Endothelial cell of umbilical vein (primary cell): ENCODE measurements around the gene ARL2BP. TPM values are rescaled to one million over a fixed set of nuclear protein-coding genes. Genes with fewer than 3 reads are reported as not detected.

Source experiments
- BruUV-seq: library from RNA; stranded (reverse); fragments of 400-500 nt; replicated peaks from 2 replicates; lab custom pipeline; 2021; lab: Mats Ljungman, UMichigan
- CTCF ChIA-PET: fragments of 300-600, 350-600 bp; sonication (Branson Sonifier 250); formaldehyde crosslinking; loops from one replicate; lab custom pipeline; 2021; ENCODE audit warnings: antibody characterized with exemption, inconsistent platforms; lab: Charles Lee
- POLR2A ChIA-PET: fragments of 300-600, 350-600 bp; sonication (Branson Sonifier 250); formaldehyde crosslinking; loops from one replicate; lab custom pipeline; 2021; ENCODE audit warnings: antibody characterized with exemption, inconsistent platforms; lab: Charles Lee
- DNase-seq: peaks from one replicate; pipeline ENCODE4 v3.0.0-alpha.2; 2011; ENCODE audit warnings: low read depth, low spot score
- FAIRE-seq: peaks from 2 replicates; lab custom pipeline; 2011; peaks lifted over from hg19 to GRCh38; lab: Jason Lieb, UNC
- H2AFZ ChIP-seq: 2 replicates; pipeline ENCODE4 v1.6.0; 2012; ENCODE audit warnings: low read depth, low read length, control low read depth, inconsistent platforms
- H3K27ac ChIP-seq: 2 replicates; pipeline ENCODE4 v1.5.1; 2011; ENCODE audit warnings: low read depth, mild to moderate bottlenecking, control low read depth, low read length, moderate library complexity; ENCODE audit not compliant: insufficient read depth
- H3K27me3 ChIP-seq, 2 experiments: 2 replicates each; pipeline versions ENCODE4 v1.6.0 to v1.6.1; 2011; ENCODE audit warnings: low read length in 2 of 2, mixed read lengths in 1 of 2; ENCODE audit not compliant: control insufficient read depth in 2 of 2, insufficient read depth in 2 of 2
- H3K36me3 ChIP-seq, 2 experiments: 2 replicates in 1 of 2; 3 replicates in 1 of 2; pipeline ENCODE4 v1.5.1; 2011; ENCODE audit warnings: low read length in 2 of 2, mild to moderate bottlenecking in 1 of 2, moderate library complexity in 1 of 2; ENCODE audit not compliant: control insufficient read depth in 2 of 2, insufficient read depth in 2 of 2; ENCODE audit errors: extremely low read depth in 1 of 2
- H3K4me1 ChIP-seq: 3 replicates; pipeline ENCODE4 v1.5.1; 2011; ENCODE audit warnings: mild to moderate bottlenecking, low read length; ENCODE audit not compliant: control insufficient read depth, insufficient read depth; ENCODE audit errors: extremely low read depth
- H3K4me2 ChIP-seq: 2 replicates; pipeline ENCODE4 v1.6.1; 2011; ENCODE audit warnings: low read length, control low read depth, mixed read lengths; ENCODE audit not compliant: insufficient read depth
- H3K4me3 ChIP-seq, 3 experiments: fragments of 200-600 bp in 1 of 3; sonication (generic), shearing (Covaris generic) in 1 of 3; replicated peaks in 1 of 3; 2 replicates each; pipeline ENCODE4 v1.5.1; 2011 to 2016; ENCODE audit warnings: control low read depth in 3 of 3, low read length in 3 of 3, mild to moderate bottlenecking in 2 of 3, inconsistent platforms in 1 of 3, low read depth in 1 of 3, moderate library complexity in 1 of 3; ENCODE audit not compliant: insufficient read depth in 1 of 3
- H3K79me2 ChIP-seq: 2 replicates; pipeline ENCODE4 v1.6.0; 2012; ENCODE audit warnings: low read length, inconsistent platforms; ENCODE audit not compliant: control insufficient read depth, insufficient read depth
- H3K9ac ChIP-seq: replicated peaks from 2 replicates; pipeline ENCODE3; 2011; ENCODE audit warnings: low read length, control low read depth; ENCODE audit not compliant: insufficient read depth; ENCODE audit errors: extremely low read depth
- H3K9me1 ChIP-seq: replicated peaks from 3 replicates; pipeline ENCODE4 v1.6.0; 2011; ENCODE audit warnings: mild to moderate bottlenecking, low read length; ENCODE audit not compliant: control insufficient read depth, insufficient read depth; ENCODE audit errors: extremely low read depth
- H3K9me3 ChIP-seq: replicated peaks from 2 replicates; pipeline ENCODE4 v1.5.1; 2012; ENCODE audit warnings: low read length, inconsistent platforms; ENCODE audit not compliant: control insufficient read depth, insufficient read depth
- H4K20me1 ChIP-seq: replicated peaks from 2 replicates; pipeline ENCODE3; 2011; ENCODE audit warnings: mild to moderate bottlenecking, low read length; ENCODE audit not compliant: control insufficient read depth, insufficient read depth; ENCODE audit errors: extremely low read depth
- EZH2 ChIP-seq: IDR thresholded peaks from 2 replicates; pipeline ENCODE4 v1.6.1; 2012; ENCODE audit warnings: borderline replicate concordance, low read depth, mild to moderate bottlenecking, moderate library complexity, low read length, inconsistent platforms; ENCODE audit not compliant: severe bottlenecking
- FOS ChIP-seq: IDR thresholded peaks from 2 replicates; pipeline ENCODE4 v1.6.1; 2011; ENCODE audit warnings: mild to moderate bottlenecking, low read length, moderate library complexity, borderline replicate concordance; ENCODE audit not compliant: insufficient read depth
- JUN ChIP-seq: IDR thresholded peaks from 2 replicates; pipeline ENCODE4 v1.6.1; 2011; ENCODE audit warnings: borderline replicate concordance, low read depth; ENCODE audit not compliant: insufficient read length, insufficient read depth
- POLR2A ChIP-seq: IDR thresholded peaks from 2 replicates; pipeline ENCODE4 v1.6.1; 2012; ENCODE audit warnings: low read depth, mild to moderate bottlenecking, control low read depth, low read length
- POLR2AphosphoS5 ChIP-seq: IDR thresholded peaks from 2 replicates; pipeline ENCODE4 v1.6.1; 2012; ENCODE audit warnings: low read depth, mild to moderate bottlenecking, control low read depth, low read length, moderate library complexity; ENCODE audit not compliant: insufficient read depth
- dilution Hi-C: fragments of 300-500 bp; cut with MboI; formaldehyde crosslinking; loops from one replicate; pipeline ENCODE4 v1.15.0; 2019; ENCODE audit warnings: low sequenced_read_pairs; ENCODE audit not compliant: extremely low pct_ligation_motif_present
- intact Hi-C: fragments of 100-400 bp; cut with micrococcal nuclease; formaldehyde crosslinking; loops from one replicate; pipeline ENCODE4 v1.10.0; 2022
- polyA plus RNA-seq, 4 experiments: library from polyadenylated mRNA; depleted of rRNA in 3 of 4; stranded (reverse) in 3 of 4; unstranded in 1 of 4; fragments of >200 nt; gene quantifications; 2 replicates each; pipeline versions ENCODE4 v1.2.1 to v1.2.3, GENCODE V29; 2011 to 2012; ENCODE audit warnings: missing spikeins in 1 of 4
- total RNA-seq: library from RNA; stranded (reverse); gene quantifications from 2 replicates; pipeline ENCODE4 v1.2.3, GENCODE V29; 2021
- TF ChIP-seq, protein P1 (sequence below), 2 donors: IDR thresholded peaks; 1 replicate in 1 of 2; 2 replicates in 1 of 2; pipeline ENCODE4 v1.5.1; 2011; ENCODE audit warnings: low read length in 2 of 2, mild to moderate bottlenecking in 2 of 2, moderate library complexity in 2 of 2, control low read depth in 1 of 2, inconsistent platforms in 1 of 2, low read depth in 1 of 2; ENCODE audit not compliant: insufficient read depth in 1 of 2; ENCODE audit errors: extremely low read depth in 1 of 2
- TF ChIP-seq, protein P2 (sequence below): IDR thresholded peaks from 2 replicates; pipeline ENCODE4 v1.6.1; 2011; ENCODE audit not compliant: insufficient read depth, insufficient read length

Gene ARL2BP
- total and polyA plus RNA-seq, 2 donors (not counting 3 experiments of a cell fraction or from before 2014, with no cell fraction given), result 80.4 to 111 TPM

DNA sequence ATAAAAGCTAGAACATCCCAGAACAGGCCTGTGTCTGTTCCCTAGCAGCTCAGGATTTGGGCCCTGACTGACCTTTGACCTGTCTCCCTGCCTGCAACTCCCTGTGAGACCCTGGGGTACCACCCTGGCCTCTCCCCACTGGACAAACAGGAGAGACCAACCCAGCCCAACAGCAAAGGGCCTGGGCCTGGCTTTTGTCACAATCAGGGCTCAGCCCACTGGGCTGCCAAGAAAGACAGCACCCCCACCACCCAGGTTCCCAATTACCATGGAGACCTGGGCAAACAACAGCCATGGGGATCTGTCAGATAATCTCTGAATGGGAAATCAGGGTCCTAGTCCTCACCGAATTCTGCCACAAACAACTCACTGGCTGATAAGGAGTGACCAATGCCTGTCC lies 28.3 kb downstream of the ARL2BP start:
- Histone ChIP-seq H3K9me3 (no peaks in the 10 kb centered on the region), H3K36me3 (no peaks in the 10 kb centered on the region), H3K9ac (no peak overlapping the region), H3K9me1 (no peaks in the 10 kb centered on the region), H2AFZ (no peak overlapping the region), H3K4me1 (peaks cover 6% of the 10 kb centered on the region), H3K27me3 (no peaks in the 10 kb centered on the region), H3K4me3 (no peak overlapping the region), H4K20me1 (no peaks in the 10 kb centered on the region), H3K4me2 (no peak overlapping the region), H3K79me2 (no peaks in the 10 kb centered on the region), H3K27ac (no peak overlapping the region)
- dilution Hi-C loops (no loop called here), intact Hi-C loops (no loop called here)
- BruUV-seq, result no TSS peak
- POLR2A ChIA-PET, result interaction anchor here (0.6 kb wide), 1 partner anchor 82 kb away, joined by 5 read pairs; no protein-coding TSS in a partner anchor
- TF ChIP-seq EZH2, result no peak
- TF ChIP-seq JUN, result no peak
- TF ChIP-seq, protein P1, sequence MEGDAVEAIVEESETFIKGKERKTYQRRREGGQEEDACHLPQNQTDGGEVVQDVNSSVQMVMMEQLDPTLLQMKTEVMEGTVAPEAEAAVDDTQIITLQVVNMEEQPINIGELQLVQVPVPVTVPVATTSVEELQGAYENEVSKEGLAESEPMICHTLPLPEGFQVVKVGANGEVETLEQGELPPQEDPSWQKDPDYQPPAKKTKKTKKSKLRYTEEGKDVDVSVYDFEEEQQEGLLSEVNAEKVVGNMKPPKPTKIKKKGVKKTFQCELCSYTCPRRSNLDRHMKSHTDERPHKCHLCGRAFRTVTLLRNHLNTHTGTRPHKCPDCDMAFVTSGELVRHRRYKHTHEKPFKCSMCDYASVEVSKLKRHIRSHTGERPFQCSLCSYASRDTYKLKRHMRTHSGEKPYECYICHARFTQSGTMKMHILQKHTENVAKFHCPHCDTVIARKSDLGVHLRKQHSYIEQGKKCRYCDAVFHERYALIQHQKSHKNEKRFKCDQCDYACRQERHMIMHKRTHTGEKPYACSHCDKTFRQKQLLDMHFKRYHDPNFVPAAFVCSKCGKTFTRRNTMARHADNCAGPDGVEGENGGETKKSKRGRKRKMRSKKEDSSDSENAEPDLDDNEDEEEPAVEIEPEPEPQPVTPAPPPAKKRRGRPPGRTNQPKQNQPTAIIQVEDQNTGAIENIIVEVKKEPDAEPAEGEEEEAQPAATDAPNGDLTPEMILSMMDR (IDR thresholded peaks at IDR 0.05; ENCODE audit: extremely low read depth in 1 of 2, insufficient read depth in 1 of 2, low read depth in 1 of 2, low read length in 2 of 2), result no peak
- no peak for TF ChIP-seq POLR2AphosphoS5
- no peak for TF ChIP-seq POLR2A
- TF ChIP-seq, protein P2, sequence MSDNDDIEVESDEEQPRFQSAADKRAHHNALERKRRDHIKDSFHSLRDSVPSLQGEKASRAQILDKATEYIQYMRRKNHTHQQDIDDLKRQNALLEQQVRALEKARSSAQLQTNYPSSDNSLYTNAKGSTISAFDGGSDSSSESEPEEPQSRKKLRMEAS, result no peak
- TF ChIP-seq FOS, result no peak
- CTCF ChIA-PET, result no interaction called here
- FAIRE-seq (no peak), DNase-seq (no peak)
